Measurements from ENCODE around the gene FAM217B. TPM values are rescaled to one million over a fixed set of nuclear protein-coding genes. Genes with fewer than 3 reads are reported as not detected.
A peak's percentile ranks its signal among the peaks of the same experiment; 100 is the strongest.

The FAM217B gene
- polyA plus RNA-seq, 3 donors, result 5.3 to 18.3 (median 18.1) TPM

DNA sequence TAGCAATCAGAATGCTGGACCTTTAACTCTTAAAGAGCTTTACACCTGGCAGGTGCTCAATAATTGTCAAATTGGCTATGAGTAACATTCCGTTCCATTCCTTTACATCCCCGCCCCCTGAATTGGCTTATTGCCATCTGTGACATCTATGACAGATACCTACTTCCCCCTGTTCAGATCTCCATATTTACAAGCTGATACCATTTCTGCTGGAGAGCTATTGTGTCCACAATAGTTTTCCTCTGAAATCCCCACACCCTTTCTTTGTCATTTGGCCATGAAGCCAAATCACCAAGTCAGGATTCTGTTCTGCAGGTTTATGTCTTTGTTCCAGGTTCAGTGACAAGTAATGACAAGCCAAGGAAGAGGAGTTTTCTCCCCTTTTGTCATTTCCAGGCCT is 21.2 kb downstream of the FAM217B start:
- Mint-ChIP-seq H3K27me3 (ENCODE audit: low read depth in 3 of 3) (peaks cover 0 to 3% (median 0%) of the 10 kb centered on the region in 3 donors), H3K36me3 (peaks cover 7 to 12% of the 10 kb centered on the region in 2 donors), H3K4me1 (peaks cover 17% of the 10 kb centered on the region), H3K9me3 (no peaks in the 10 kb centered on the region), H3K27ac (no peak overlapping the region), H3K4me3 (no peak overlapping the region)
- TF ChIP-seq, protein P1, sequence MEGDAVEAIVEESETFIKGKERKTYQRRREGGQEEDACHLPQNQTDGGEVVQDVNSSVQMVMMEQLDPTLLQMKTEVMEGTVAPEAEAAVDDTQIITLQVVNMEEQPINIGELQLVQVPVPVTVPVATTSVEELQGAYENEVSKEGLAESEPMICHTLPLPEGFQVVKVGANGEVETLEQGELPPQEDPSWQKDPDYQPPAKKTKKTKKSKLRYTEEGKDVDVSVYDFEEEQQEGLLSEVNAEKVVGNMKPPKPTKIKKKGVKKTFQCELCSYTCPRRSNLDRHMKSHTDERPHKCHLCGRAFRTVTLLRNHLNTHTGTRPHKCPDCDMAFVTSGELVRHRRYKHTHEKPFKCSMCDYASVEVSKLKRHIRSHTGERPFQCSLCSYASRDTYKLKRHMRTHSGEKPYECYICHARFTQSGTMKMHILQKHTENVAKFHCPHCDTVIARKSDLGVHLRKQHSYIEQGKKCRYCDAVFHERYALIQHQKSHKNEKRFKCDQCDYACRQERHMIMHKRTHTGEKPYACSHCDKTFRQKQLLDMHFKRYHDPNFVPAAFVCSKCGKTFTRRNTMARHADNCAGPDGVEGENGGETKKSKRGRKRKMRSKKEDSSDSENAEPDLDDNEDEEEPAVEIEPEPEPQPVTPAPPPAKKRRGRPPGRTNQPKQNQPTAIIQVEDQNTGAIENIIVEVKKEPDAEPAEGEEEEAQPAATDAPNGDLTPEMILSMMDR (IDR thresholded peaks at IDR 0.05), result no peak
- Histone ChIP-seq H3K9ac (ENCODE audit: insufficient read depth, low read length, poor library complexity, severe bottlenecking) (no peak overlapping the region), H3K36me3 (replicated peaks in 1 of 2; ENCODE audit: control insufficient read depth in 1 of 2, insufficient read depth in 2 of 2, low read length in 2 of 2) (no peaks in the 10 kb centered on the region), H3K27me3 (ENCODE audit: control insufficient read depth in 2 of 2, insufficient read depth in 2 of 2, low read length in 2 of 2) (no peaks in the 10 kb centered on the region), H3K27ac (ENCODE audit: low read depth in 1 of 2, low read length in 2 of 2) (no peak overlapping the region), H3K79me2 (ENCODE audit: insufficient read depth, low read length) (no peaks in the 10 kb centered on the region), H3K4me3 (replicated peaks in 1 of 3; ENCODE audit: low read depth in 2 of 3, low read length in 3 of 3) (no peak overlapping the region), H3K9me3 (replicated peaks in 1 of 2; ENCODE audit: control insufficient read depth in 1 of 2, insufficient read depth in 1 of 2, low read length in 2 of 2) (no peaks in the 10 kb centered on the region), H4K20me1 (ENCODE audit: insufficient read depth, low read length) (no peaks in the 10 kb centered on the region), H3K4me1 (ENCODE audit: control insufficient read depth in 1 of 2, insufficient read depth in 2 of 2, low read length in 2 of 2) (peaks cover 0 to 3% of the 10 kb centered on the region in 2 donors), H3K4me2 (replicated peaks; ENCODE audit: extremely low read depth, low read length, poor library complexity, severe bottlenecking) (no peak overlapping the region), H2AFZ (ENCODE audit: insufficient read depth, low read depth, low read length, poor library complexity, severe bottlenecking) (no peak overlapping the region)
- intact Hi-C loops (cut with micrococcal nuclease), result no loop called here
- DNase-seq, result no peak
- WGBS (ENCODE audit: insufficient coverage), result 76% methylated on average over 2 of the region's 2 CpGs

DNA sequence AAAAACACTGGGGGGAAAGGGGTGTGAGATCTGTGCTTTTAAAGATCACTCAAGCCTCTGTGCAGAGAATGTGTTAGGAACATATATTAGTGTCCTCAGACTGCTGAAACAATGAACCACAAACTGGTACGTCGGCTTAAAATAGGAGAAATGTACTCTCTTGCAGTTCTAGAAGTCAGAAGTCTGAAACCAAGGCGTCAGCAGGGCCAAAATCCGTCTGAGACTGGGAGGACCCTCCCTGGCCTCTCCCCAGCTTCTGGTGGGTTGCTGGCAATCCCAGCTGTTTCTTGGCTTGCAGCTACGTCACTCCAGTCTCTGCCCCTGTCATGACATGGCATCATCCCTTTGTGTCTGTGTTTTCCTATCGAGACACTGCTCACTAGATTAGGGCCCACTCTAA is 22.0 kb downstream of the FAM217B start:
- no peak for DNase-seq
- Histone ChIP-seq H3K27ac (ENCODE audit: low read depth in 1 of 2, low read length in 2 of 2) (no peak overlapping the region), H2AFZ (ENCODE audit: insufficient read depth, low read depth, low read length, poor library complexity, severe bottlenecking) (no peak overlapping the region), H3K4me2 (replicated peaks; ENCODE audit: extremely low read depth, low read length, poor library complexity, severe bottlenecking) (no peak overlapping the region), H3K27me3 (ENCODE audit: control insufficient read depth in 2 of 2, insufficient read depth in 2 of 2, low read length in 2 of 2) (no peaks in the 10 kb centered on the region), H3K4me1 (ENCODE audit: control insufficient read depth in 1 of 2, insufficient read depth in 2 of 2, low read length in 2 of 2) (peaks cover 0 to 3% of the 10 kb centered on the region in 2 donors), H4K20me1 (ENCODE audit: insufficient read depth, low read length) (no peaks in the 10 kb centered on the region), H3K4me3 (replicated peaks in 1 of 3; ENCODE audit: low read depth in 2 of 3, low read length in 3 of 3) (no peak overlapping the region), H3K36me3 (replicated peaks in 1 of 2; ENCODE audit: control insufficient read depth in 1 of 2, insufficient read depth in 2 of 2, low read length in 2 of 2) (no peaks in the 10 kb centered on the region), H3K9ac (ENCODE audit: insufficient read depth, low read length, poor library complexity, severe bottlenecking) (no peak overlapping the region), H3K9me3 (replicated peaks in 1 of 2; ENCODE audit: control insufficient read depth in 1 of 2, insufficient read depth in 1 of 2, low read length in 2 of 2) (no peaks in the 10 kb centered on the region), H3K79me2 (ENCODE audit: insufficient read depth, low read length) (no peaks in the 10 kb centered on the region)
- TF ChIP-seq, protein P1 (IDR thresholded peaks at IDR 0.05), result no peak
- peaks cover 0 to 3% (median 0%) of the 10 kb centered on the region in 3 donors for H3K27me3 Mint-ChIP-seq (ENCODE audit: low read depth in 3 of 3)
- H3K4me1 Mint-ChIP-seq, result peaks cover 17% of the 10 kb centered on the region
- H3K36me3 Mint-ChIP-seq, result peaks cover 7 to 12% of the 10 kb centered on the region in 2 donors
- H3K4me3 Mint-ChIP-seq, result no peak overlapping the region
- peak overlapping the region in 1 of 7 donors; percentile 28 for H3K27ac Mint-ChIP-seq
- WGBS (ENCODE audit: insufficient coverage), result 88% methylated on average over 6 of the region's 6 CpGs
- H3K9me3 Mint-ChIP-seq, result no peaks in the 10 kb centered on the region
- intact Hi-C loops (cut with micrococcal nuclease), result no loop called here
